Parathyroid adenoma (tissue), 2 donors: Measurements from ENCODE around the gene LAG3.

ENCODE experiments used
- H2AFZ ChIP-seq: fragments of 300-600 bp; sonication (generic); one replicate; pipeline ENCODE4 v1.7.0; 2017; ENCODE audit warnings: antibody characterized with exemption, mild to moderate bottlenecking
- H3K27ac ChIP-seq: fragments of 300-600 bp; sonication (generic); one replicate; pipeline ENCODE4 v1.7.0; 2017
- H3K27me3 ChIP-seq: fragments of 300-600 bp; sonication (generic); one replicate; pipeline ENCODE4 v1.7.0; 2017; ENCODE audit warnings: low read length; ENCODE audit not compliant: control insufficient read depth, insufficient read depth
- H3K36me3 ChIP-seq: fragments of 300-600 bp; sonication (generic); one replicate; pipeline ENCODE4 v1.7.0; 2017; ENCODE audit warnings: low read length; ENCODE audit not compliant: control insufficient read depth, insufficient read depth
- H3K4me1 ChIP-seq: fragments of 300-600 bp; sonication (generic); one replicate; pipeline ENCODE4 v1.7.0; 2017; ENCODE audit warnings: control low read depth
- H3K4me2 ChIP-seq: fragments of 300-600 bp; sonication (generic); one replicate; pipeline ENCODE4 v1.7.0; 2017; ENCODE audit warnings: low read length
- H3K4me3 ChIP-seq: fragments of 300-600 bp; sonication (generic); one replicate; pipeline ENCODE4 v1.7.0; 2017; ENCODE audit warnings: low read depth, low read length
- H3K79me2 ChIP-seq: fragments of 300-600 bp; sonication (generic); one replicate; pipeline ENCODE4 v1.7.0; 2017; ENCODE audit warnings: control low read depth
- H3K9ac ChIP-seq: fragments of 300-600 bp; sonication (generic); one replicate; pipeline ENCODE4 v1.7.0; 2017; ENCODE audit warnings: mild to moderate bottlenecking
- H3K9me3 ChIP-seq: fragments of 300-600 bp; sonication (generic); one replicate; pipeline ENCODE4 v1.7.0; 2017; ENCODE audit warnings: low read length; ENCODE audit not compliant: control insufficient read depth
- TF ChIP-seq, protein P1 (sequence below): fragments of 300-600 bp; sonication (generic); IDR thresholded peaks from one replicate; pipeline ENCODE4 v1.7.0; 2017; ENCODE audit warnings: antibody characterized with exemption, mild to moderate bottlenecking
- donor health status: primary hyperparathyroidism.

The LAG3 gene

DNA sequence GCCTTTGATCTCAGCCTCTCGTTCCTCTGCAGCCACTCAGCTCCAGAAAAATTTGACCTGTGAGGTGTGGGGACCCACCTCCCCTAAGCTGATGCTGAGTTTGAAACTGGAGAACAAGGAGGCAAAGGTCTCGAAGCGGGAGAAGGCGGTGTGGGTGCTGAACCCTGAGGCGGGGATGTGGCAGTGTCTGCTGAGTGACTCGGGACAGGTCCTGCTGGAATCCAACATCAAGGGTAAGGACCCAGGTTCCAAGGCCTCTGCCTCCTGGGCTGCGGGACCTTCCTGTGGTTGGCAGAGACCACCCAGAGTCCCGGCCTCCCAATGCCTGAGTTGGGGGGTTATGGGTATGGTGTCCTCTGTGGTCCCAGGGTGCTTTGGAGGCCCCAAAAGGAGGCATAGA is 44.8 kb downstream of the LAG3 start:
- H3K79me2 ChIP-seq, result no peaks in the 10 kb centered on the region
- no peak overlapping the region for H3K4me2 ChIP-seq
- no peaks in the 10 kb centered on the region for H3K36me3 ChIP-seq
- no peak overlapping the region for H3K27ac ChIP-seq
- H3K4me3 ChIP-seq, result no peak overlapping the region
- H2AFZ ChIP-seq, result no peak overlapping the region
- H3K4me1 ChIP-seq, result peaks cover 1% of the 10 kb centered on the region
- no peaks in the 10 kb centered on the region for H3K9me3 ChIP-seq
- H3K27me3 ChIP-seq, result no peaks in the 10 kb centered on the region
- no peak overlapping the region for H3K9ac ChIP-seq
- TF ChIP-seq, protein P1, sequence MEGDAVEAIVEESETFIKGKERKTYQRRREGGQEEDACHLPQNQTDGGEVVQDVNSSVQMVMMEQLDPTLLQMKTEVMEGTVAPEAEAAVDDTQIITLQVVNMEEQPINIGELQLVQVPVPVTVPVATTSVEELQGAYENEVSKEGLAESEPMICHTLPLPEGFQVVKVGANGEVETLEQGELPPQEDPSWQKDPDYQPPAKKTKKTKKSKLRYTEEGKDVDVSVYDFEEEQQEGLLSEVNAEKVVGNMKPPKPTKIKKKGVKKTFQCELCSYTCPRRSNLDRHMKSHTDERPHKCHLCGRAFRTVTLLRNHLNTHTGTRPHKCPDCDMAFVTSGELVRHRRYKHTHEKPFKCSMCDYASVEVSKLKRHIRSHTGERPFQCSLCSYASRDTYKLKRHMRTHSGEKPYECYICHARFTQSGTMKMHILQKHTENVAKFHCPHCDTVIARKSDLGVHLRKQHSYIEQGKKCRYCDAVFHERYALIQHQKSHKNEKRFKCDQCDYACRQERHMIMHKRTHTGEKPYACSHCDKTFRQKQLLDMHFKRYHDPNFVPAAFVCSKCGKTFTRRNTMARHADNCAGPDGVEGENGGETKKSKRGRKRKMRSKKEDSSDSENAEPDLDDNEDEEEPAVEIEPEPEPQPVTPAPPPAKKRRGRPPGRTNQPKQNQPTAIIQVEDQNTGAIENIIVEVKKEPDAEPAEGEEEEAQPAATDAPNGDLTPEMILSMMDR, result no peak

DNA sequence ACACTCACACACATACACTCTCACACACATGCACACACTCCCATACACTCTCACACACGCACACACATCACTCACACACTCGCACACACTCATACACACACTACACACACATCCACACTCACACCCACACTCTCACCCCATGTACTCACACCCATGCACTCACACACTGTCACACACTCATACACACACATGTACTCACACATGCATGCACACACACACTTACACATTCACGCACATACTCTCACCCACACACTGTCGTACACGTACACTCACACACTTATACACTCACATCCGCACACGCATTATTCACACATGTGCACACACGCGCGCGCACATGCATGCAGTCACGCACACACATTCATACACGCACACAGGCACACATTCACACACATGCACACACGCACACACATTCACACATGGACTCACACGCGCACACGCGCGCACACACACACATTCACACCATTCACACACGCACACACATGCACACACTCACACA is 45.4 kb downstream of the LAG3 start:
- Histone ChIP-seq H3K4me3 (no peak overlapping the region), H3K4me1 (peaks cover 3% of the 10 kb centered on the region), H3K27ac (no peak overlapping the region), H3K36me3 (no peaks in the 10 kb centered on the region), H2AFZ (no peak overlapping the region), H3K9me3 (no peaks in the 10 kb centered on the region), H3K4me2 (no peak overlapping the region), H3K27me3 (no peaks in the 10 kb centered on the region), H3K79me2 (no peaks in the 10 kb centered on the region), H3K9ac (no peak overlapping the region)
- TF ChIP-seq, protein P1, result no peak

DNA sequence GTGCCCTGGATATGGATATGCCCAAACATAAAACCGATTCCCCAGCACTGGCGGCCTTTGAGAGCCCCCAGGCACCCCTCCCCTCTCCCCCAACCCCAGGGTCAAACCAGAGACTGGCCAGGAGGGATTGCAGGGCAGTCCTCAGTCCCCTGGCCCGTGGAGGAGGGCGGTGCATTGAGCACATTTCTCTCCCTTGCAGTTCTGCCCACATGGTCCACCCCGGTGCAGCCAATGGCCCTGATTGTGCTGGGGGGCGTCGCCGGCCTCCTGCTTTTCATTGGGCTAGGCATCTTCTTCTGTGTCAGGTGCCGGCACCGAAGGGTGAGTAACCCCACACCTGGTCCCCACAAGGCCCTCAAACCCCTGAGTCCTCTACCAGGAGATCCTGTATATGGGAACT is 45.9 kb downstream of the LAG3 start:
- Histone ChIP-seq H2AFZ (no peak overlapping the region), H3K4me3 (no peak overlapping the region), H3K9ac (no peak overlapping the region), H3K36me3 (no peaks in the 10 kb centered on the region), H3K4me2 (no peak overlapping the region), H3K27me3 (no peaks in the 10 kb centered on the region), H3K9me3 (no peaks in the 10 kb centered on the region), H3K4me1 (peaks cover 6% of the 10 kb centered on the region), H3K27ac (no peak overlapping the region), H3K79me2 (no peaks in the 10 kb centered on the region)
- TF ChIP-seq, protein P1, result no peak

DNA sequence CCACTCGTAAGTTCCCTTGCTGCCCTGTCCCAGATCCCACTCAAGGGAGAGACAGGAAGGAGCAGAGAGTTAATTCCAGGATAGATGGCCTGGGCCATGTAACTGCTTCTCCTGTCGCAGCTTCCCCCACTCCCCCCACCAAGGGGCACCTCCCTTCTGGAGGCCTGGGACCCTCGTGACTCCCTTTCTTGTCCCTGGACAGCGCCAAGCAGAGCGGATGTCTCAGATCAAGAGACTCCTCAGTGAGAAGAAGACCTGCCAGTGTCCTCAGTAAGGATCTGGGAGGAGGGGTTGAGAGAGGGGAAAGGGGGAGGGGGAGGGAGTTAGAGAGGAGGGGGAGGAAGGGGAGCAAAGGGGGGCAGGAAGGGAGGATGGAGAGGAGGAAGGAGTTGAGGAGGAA is 46.3 kb downstream of the LAG3 start:
- H3K4me2 ChIP-seq, result no peak overlapping the region
- H3K27ac ChIP-seq, result no peak overlapping the region
- H3K27me3 ChIP-seq, result no peaks in the 10 kb centered on the region
- H3K4me3 ChIP-seq, result no peak overlapping the region
- H3K79me2 ChIP-seq, result no peaks in the 10 kb centered on the region
- H3K9ac ChIP-seq, result no peak overlapping the region
- TF ChIP-seq, protein P1, result no peak
- no peaks in the 10 kb centered on the region for H3K36me3 ChIP-seq
- H3K9me3 ChIP-seq, result no peaks in the 10 kb centered on the region
- no peak overlapping the region for H2AFZ ChIP-seq
- H3K4me1 ChIP-seq, result peaks cover 6% of the 10 kb centered on the region
